Sigmoid colon (tissue), 7 donors: ENCODE data around the gene RPE. TPM values are rescaled to one million over a fixed set of nuclear protein-coding genes. Genes with fewer than 3 reads are reported as not detected.

ENCODE experiments used
- DNase-seq: peaks from one replicate; pipeline ENCODE4 v3.0.0-alpha.2; 2019
- H3K27ac ChIP-seq, 4 donors: fragments of 200-600 bp; sonication (generic); one replicate each; pipeline ENCODE4 v1.5.1; 2016 to 2019; ENCODE audit warnings: mild to moderate bottlenecking in 1 of 4
- H3K27me3 ChIP-seq, 3 donors: fragments of 200-600 bp; sonication (generic); one replicate each; pipeline ENCODE4 v1.5.1; 2019; ENCODE audit warnings: mild to moderate bottlenecking in 1 of 3
- H3K36me3 ChIP-seq, 4 donors: fragments of 200-600 bp; sonication (generic); one replicate each; pipeline ENCODE4 v1.5.1; 2016 to 2019
- H3K4me1 ChIP-seq, 4 donors: fragments of 200-600 bp; sonication (generic); one replicate each; pipeline ENCODE4 v1.5.1; 2017 to 2019
- H3K4me3 ChIP-seq, 4 donors: fragments of 200-600 bp; sonication (generic); one replicate each; pipeline ENCODE4 v1.5.1; 2017 to 2019; ENCODE audit warnings: mild to moderate bottlenecking in 2 of 4, moderate library complexity in 1 of 4
- H3K9me3 ChIP-seq, 4 donors: fragments of 200-600 bp in 3 of 4; sonication (generic) in 3 of 4; one replicate each; pipeline versions ENCODE4 v1.5.1 to v1.6.1; 2013 to 2019
- EP300 ChIP-seq, 4 donors: sonication (generic); formaldehyde crosslinking; IDR thresholded peaks; one replicate each; pipeline ENCODE4 v1.6.1; 2017; ENCODE audit warnings: antibody characterized with exemption in 4 of 4
- POLR2A ChIP-seq, 2 donors: fragments of 450-650 bp; IDR thresholded peaks; one replicate each; pipeline ENCODE4 v1.6.1; 2016; ENCODE audit warnings: antibody characterized with exemption in 2 of 2, mild to moderate bottlenecking in 2 of 2, moderate library complexity in 2 of 2
- POLR2AphosphoS5 ChIP-seq, 4 donors: sonication (generic); formaldehyde crosslinking; IDR thresholded peaks; one replicate each; pipeline ENCODE4 v1.6.1; 2017; ENCODE audit warnings: antibody characterized with exemption in 4 of 4
- WGBS, 2 donors: extraction: QIAGEN DNeasy Blood & Tissue Kit; methylation state at CpG; one replicate each; pipeline ENCODE4 v1.1.7; 2013; 5-methylcytosine and 5-hydroxymethylcytosine counted together
- intact Hi-C: fragments of 100-400 bp; cut with DNase I; formaldehyde crosslinking; loops from one replicate; pipeline ENCODE4 v1.15.1; 2023
- polyA plus RNA-seq, 3 donors: library from polyadenylated mRNA; stranded (reverse); fragments of 200-250 nt; gene quantifications; one replicate each; pipeline ENCODE4 v1.2.3, GENCODE V29; 2013
- total RNA-seq, 4 donors: library from RNA; depleted of rRNA; stranded (reverse); fragments of >200 nt; gene quantifications; one replicate each; pipeline ENCODE4 v1.1.0, GENCODE V29; 2016
- TF ChIP-seq, protein P1 (sequence below), 4 experiments: fragments of 450-650 bp in 3 of 4; fragments of 200-600 bp in 1 of 4; IDR thresholded peaks; one replicate each; pipeline ENCODE4 v1.5.1; 2016 to 2019; ENCODE audit warnings: antibody characterized with exemption in 4 of 4, mild to moderate bottlenecking in 3 of 4, moderate library complexity in 2 of 4
- donor health status: healthy with polysubstance abuse.
- donor health status: Bipolar disorder and iron deficiency.
- donor health status: healthy.

The RPE gene
- total and polyA plus RNA-seq, 7 donors: 22.2 to 77.9 (median 38.2) TPM

DNA sequence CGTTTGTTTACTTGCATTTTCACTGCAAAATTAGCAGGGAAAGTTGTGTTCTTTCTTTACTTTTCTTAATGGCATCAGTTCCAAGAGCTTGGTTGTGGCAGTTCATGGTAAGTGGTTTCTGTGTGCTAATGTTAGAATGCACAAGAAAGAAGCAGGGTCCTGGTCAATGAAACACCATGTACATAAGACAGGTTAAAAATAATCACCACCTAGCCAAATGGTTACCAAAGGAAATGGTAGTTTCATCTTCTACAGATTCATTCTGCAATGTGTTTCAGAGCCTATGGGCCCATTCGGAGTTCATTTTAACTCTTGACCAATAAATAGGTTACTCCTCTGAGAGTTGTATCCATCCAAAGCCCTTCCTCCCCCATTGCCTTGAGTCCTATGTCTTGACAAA lies 18.1 kb upstream of the RPE start:
- Histone ChIP-seq H3K27ac (no peak overlapping the region), H3K27me3 (no peaks in the 10 kb centered on the region), H3K9me3 (no peaks in the 10 kb centered on the region), H3K4me1 (no peaks in the 10 kb centered on the region), H3K4me3 (no peak overlapping the region), H3K36me3 (no peaks in the 10 kb centered on the region)
- no peak for DNase-seq
- intact Hi-C loops: no loop called here
- TF ChIP-seq EP300 (IDR thresholded peaks at IDR 0.05) (no peak), POLR2A (IDR thresholded peaks at IDR 0.05) (no peak), POLR2AphosphoS5 (IDR thresholded peaks at IDR 0.05) (no peak)
- TF ChIP-seq, protein P1, sequence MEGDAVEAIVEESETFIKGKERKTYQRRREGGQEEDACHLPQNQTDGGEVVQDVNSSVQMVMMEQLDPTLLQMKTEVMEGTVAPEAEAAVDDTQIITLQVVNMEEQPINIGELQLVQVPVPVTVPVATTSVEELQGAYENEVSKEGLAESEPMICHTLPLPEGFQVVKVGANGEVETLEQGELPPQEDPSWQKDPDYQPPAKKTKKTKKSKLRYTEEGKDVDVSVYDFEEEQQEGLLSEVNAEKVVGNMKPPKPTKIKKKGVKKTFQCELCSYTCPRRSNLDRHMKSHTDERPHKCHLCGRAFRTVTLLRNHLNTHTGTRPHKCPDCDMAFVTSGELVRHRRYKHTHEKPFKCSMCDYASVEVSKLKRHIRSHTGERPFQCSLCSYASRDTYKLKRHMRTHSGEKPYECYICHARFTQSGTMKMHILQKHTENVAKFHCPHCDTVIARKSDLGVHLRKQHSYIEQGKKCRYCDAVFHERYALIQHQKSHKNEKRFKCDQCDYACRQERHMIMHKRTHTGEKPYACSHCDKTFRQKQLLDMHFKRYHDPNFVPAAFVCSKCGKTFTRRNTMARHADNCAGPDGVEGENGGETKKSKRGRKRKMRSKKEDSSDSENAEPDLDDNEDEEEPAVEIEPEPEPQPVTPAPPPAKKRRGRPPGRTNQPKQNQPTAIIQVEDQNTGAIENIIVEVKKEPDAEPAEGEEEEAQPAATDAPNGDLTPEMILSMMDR (IDR thresholded peaks at IDR 0.05): no peak
- WGBS, 2 donors: 93% methylated on average over 2 of the region's 2 CpGs

DNA sequence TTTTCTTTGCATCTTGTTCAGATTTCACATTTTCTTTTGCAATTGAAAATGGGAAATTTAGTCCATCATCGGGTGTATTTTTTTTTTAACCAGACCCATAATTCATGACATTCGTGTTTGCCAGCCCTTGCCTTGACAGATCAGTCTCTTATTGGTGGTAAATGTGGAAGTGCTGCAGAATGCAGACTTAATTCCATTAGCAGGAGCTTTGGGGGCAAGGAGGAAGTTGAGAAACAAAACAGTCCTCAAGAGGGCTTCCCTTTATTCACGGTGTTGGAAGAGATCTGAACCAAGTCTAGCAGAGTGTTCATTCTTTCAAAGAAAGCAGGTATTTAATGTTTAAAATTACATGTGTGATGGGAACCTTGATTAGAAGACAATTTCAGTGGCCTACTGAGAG lies 16.6 kb upstream of the RPE start:
- Histone ChIP-seq H3K9me3 (no peaks in the 10 kb centered on the region), H3K36me3 (no peaks in the 10 kb centered on the region), H3K27ac (no peak overlapping the region), H3K4me3 (no peak overlapping the region), H3K4me1 (no peaks in the 10 kb centered on the region), H3K27me3 (no peaks in the 10 kb centered on the region)
- WGBS, 2 donors: 47 to 67% methylated on average over 3 of the region's 3 CpGs
- TF ChIP-seq EP300 (IDR thresholded peaks at IDR 0.05) (no peak), POLR2AphosphoS5 (IDR thresholded peaks at IDR 0.05) (no peak), POLR2A (IDR thresholded peaks at IDR 0.05) (no peak)
- TF ChIP-seq, protein P1 (IDR thresholded peaks at IDR 0.05): no peak
- DNase-seq: no peak
- intact Hi-C loops: no loop called here

DNA sequence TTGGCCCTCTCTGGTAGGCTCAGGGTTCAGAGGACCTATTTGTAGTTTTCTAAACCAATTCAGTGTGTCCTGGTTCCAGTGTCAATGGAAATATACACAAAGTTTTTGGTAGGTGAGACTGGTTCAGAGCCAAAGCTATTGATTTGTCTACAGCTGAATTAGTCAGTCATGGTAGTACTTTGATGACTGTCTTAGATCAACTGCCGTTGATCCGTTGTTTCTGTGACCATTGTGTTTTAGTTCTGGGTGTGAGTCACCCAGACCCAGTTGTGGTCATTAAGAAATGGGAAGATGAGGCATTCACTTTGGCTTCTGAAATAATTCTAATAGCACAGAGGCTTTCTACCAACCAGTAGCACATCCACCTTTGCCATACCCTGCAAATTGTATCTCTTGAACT lies 16.0 kb upstream of the RPE start:
- WGBS, 2 donors: 82 to 88% methylated on average over 2 of the region's 2 CpGs
- intact Hi-C loops: no loop called here
- no peak for DNase-seq
- Histone ChIP-seq H3K27me3 (no peaks in the 10 kb centered on the region), H3K4me1 (no peaks in the 10 kb centered on the region), H3K4me3 (no peak overlapping the region), H3K36me3 (no peaks in the 10 kb centered on the region), H3K27ac (no peak overlapping the region), H3K9me3 (no peaks in the 10 kb centered on the region)
- no peak for TF ChIP-seq POLR2A (IDR thresholded peaks at IDR 0.05)
- TF ChIP-seq, protein P1 (IDR thresholded peaks at IDR 0.05): no peak
- TF ChIP-seq POLR2AphosphoS5 (IDR thresholded peaks at IDR 0.05): no peak
- no peak for TF ChIP-seq EP300 (IDR thresholded peaks at IDR 0.05)

DNA sequence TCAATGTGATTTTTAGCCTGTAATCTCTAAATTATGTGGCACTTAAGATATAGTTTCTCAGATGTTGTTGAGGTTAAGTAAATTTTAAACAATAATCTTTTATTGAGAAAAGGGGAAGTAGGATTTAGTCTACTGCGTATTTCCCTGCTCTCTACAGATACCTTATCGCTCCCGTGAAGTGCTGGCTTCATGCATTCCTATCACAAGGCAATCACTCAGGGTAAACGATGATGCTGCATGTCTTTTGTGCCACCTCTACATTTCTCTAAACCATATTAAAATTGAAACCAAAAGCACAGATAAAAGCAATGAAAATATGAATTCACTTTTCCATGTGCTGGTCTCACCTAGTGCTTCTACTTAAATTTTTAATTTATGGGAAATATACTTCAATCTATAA lies 14.4 kb upstream of the RPE start:
- WGBS, 2 donors: 38 to 41% methylated on average over 4 of the region's 4 CpGs
- Histone ChIP-seq H3K9me3 (no peaks in the 10 kb centered on the region), H3K36me3 (no peaks in the 10 kb centered on the region), H3K4me3 (no peak overlapping the region), H3K4me1 (no peaks in the 10 kb centered on the region), H3K27me3 (no peaks in the 10 kb centered on the region), H3K27ac (no peak overlapping the region)
- no peak for DNase-seq
- no peak for TF ChIP-seq POLR2A (IDR thresholded peaks at IDR 0.05)
- TF ChIP-seq, protein P1 (IDR thresholded peaks at IDR 0.05): no peak
- intact Hi-C loops: no loop called here

DNA sequence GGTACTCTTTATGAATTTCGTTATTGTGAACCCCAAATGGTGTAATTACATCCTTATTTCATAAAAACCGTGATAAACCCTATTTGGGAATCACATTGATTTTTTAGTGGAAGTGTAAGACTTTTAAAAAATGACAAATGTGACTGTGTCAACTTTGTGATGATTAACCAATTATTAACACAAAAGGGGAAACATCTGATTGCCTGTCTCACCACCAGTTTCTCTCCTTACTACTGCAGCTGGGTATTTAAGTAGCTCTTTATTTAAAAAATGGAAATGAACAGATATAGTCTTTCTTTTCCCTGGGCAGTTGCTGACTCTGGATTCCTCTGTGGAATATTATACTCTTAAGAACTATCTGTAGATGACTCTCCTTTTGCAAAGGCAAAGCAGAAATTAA lies 11.6 kb upstream of the RPE start:
- 62 to 73% methylated on average over 2 of the region's 2 CpGs for WGBS, 2 donors
- no peak overlapping the region for H3K27ac ChIP-seq
- H3K27me3 ChIP-seq: no peaks in the 10 kb centered on the region
- no peak for DNase-seq
- no peak for TF ChIP-seq EP300 (IDR thresholded peaks at IDR 0.05)
- no peaks in the 10 kb centered on the region for H3K9me3 ChIP-seq
- H3K4me1 ChIP-seq: no peaks in the 10 kb centered on the region
- no peaks in the 10 kb centered on the region for H3K36me3 ChIP-seq
- H3K4me3 ChIP-seq: no peak overlapping the region
- intact Hi-C loops: no loop called here
